H1 (cell line): Measurements from ENCODE around the gene FAT1. TPM values are rescaled to one million over a fixed set of nuclear protein-coding genes. Genes with fewer than 3 reads are reported as not detected.

Experiments
- CTCF ChIA-PET: fragments of 300-600 bp; sonication (Branson Sonifier 250); formaldehyde crosslinking; loops from one replicate; lab custom pipeline; 2021; ENCODE audit not compliant: partially characterized antibody; lab: Charles Lee
- POLR2A ChIA-PET: fragments of 300-600 bp; sonication (Branson Sonifier 250); formaldehyde crosslinking; loops from one replicate; lab custom pipeline; 2021; ENCODE audit warnings: inconsistent platforms; ENCODE audit not compliant: partially characterized antibody; lab: Charles Lee
- DNase-seq, 2 experiments: peaks; one replicate each; pipeline versions ENCODE4 v3.0.0 to v3.0.0-alpha.2; 2010 to 2022; ENCODE audit warnings: low spot score in 2 of 2, low read depth in 1 of 2, mixed read lengths in 1 of 2
- FAIRE-seq: peaks from 2 replicates; lab custom pipeline; 2011; peaks lifted over from hg19 to GRCh38; lab: Jason Lieb, UNC
- H2AFZ ChIP-seq: 2 replicates; pipeline ENCODE4 v1.8.1; 2012; ENCODE audit warnings: low read length, inconsistent platforms
- H2AK5ac ChIP-seq: 2 replicates; pipeline ENCODE4 v1.6.1; 2013; ENCODE audit warnings: low read depth, low read length
- H2BK120ac ChIP-seq: replicated peaks from 2 replicates; pipeline ENCODE3; 2013; ENCODE audit warnings: low read depth, low read length, inconsistent platforms
- H2BK12ac ChIP-seq: 2 replicates; pipeline ENCODE4 v1.6.1; 2013; ENCODE audit warnings: low read depth, low read length
- H2BK15ac ChIP-seq: 2 replicates; pipeline ENCODE4 v1.6.1; 2013; ENCODE audit warnings: low read length
- H2BK20ac ChIP-seq: 2 replicates; pipeline ENCODE4 v1.6.1; 2013; ENCODE audit warnings: low read length
- H2BK5ac ChIP-seq: 2 replicates; pipeline ENCODE4 v1.6.1; 2013; ENCODE audit warnings: low read depth, low read length
- H3K14ac ChIP-seq: 2 replicates; pipeline ENCODE4 v1.6.1; 2013; ENCODE audit warnings: inconsistent platforms; ENCODE audit not compliant: insufficient read length
- H3K18ac ChIP-seq: 2 replicates; pipeline ENCODE4 v1.6.1; 2013; ENCODE audit warnings: low read length; ENCODE audit errors: extremely low read depth
- H3K23ac ChIP-seq: 2 replicates; pipeline ENCODE4 v1.6.1; 2013; ENCODE audit warnings: inconsistent platforms; ENCODE audit not compliant: insufficient read length
- H3K23me2 ChIP-seq: 2 replicates; pipeline ENCODE4 v1.6.1; 2013; ENCODE audit warnings: low read depth, low read length
- H3K27ac ChIP-seq: 2 replicates; pipeline ENCODE4 v1.6.1; 2011; ENCODE audit warnings: low read depth, low read length, inconsistent platforms
- H3K27me3 ChIP-seq, 4 experiments: replicated peaks in 1 of 4; 1 replicate in 1 of 4; 2 replicates in 3 of 4; pipeline versions ENCODE4 v1.6.1 to v1.8.1; 2011 to 2013; ENCODE audit warnings: low read length in 3 of 4, mild to moderate bottlenecking in 3 of 4, inconsistent platforms in 2 of 4, mixed read lengths in 2 of 4, moderate library complexity in 1 of 4; ENCODE audit not compliant: control insufficient read depth in 3 of 4, insufficient read depth in 3 of 4; ENCODE audit errors: extremely low read depth in 1 of 4
- H3K36me3 ChIP-seq, 4 experiments: 2 replicates each; pipeline versions ENCODE4 v1.6.1 to v1.8.1; 2011 to 2013; ENCODE audit warnings: mild to moderate bottlenecking in 4 of 4, low read length in 3 of 4, moderate library complexity in 2 of 4, control low read depth in 1 of 4, inconsistent platforms in 1 of 4; ENCODE audit not compliant: insufficient read depth in 4 of 4, control insufficient read depth in 2 of 4
- H3K4ac ChIP-seq: replicated peaks from 2 replicates; pipeline ENCODE3; 2013; ENCODE audit warnings: low read length, low read depth, mixed read lengths, inconsistent platforms; ENCODE audit not compliant: insufficient read length
- H3K4me1 ChIP-seq, 4 experiments: replicated peaks in 1 of 4; 1 replicate in 1 of 4; 2 replicates in 3 of 4; pipeline versions ENCODE4 v1.6.1 to v1.8.1; 2011 to 2013; ENCODE audit warnings: low read length in 3 of 4, inconsistent platforms in 2 of 4, mixed read lengths in 1 of 4; ENCODE audit not compliant: insufficient read depth in 4 of 4, control insufficient read depth in 3 of 4
- H3K4me2 ChIP-seq, 2 experiments: 2 replicates each; pipeline versions ENCODE4 v1.6.1 to v1.8.1; 2011 to 2013; ENCODE audit warnings: low read depth in 2 of 2, low read length in 2 of 2, control low read depth in 1 of 2, inconsistent platforms in 1 of 2, mild to moderate bottlenecking in 1 of 2; ENCODE audit not compliant: insufficient read depth in 1 of 2
- H3K4me3 ChIP-seq, 4 experiments: fragments of 200-600, 300-600 bp in 1 of 4; sonication (generic), shearing (Covaris generic), sonication (Bioruptor Twin) in 1 of 4; 2 replicates each; pipeline versions ENCODE4 v1.5.1 to v1.8.1; 2011 to 2016; ENCODE audit warnings: low read length in 4 of 4, low read depth in 3 of 4, control low read depth in 2 of 4, inconsistent platforms in 2 of 4, mild to moderate bottlenecking in 2 of 4, mixed read lengths in 1 of 4, moderate library complexity in 1 of 4; ENCODE audit not compliant: insufficient read depth in 2 of 4; ENCODE audit errors: extremely low read depth in 1 of 4
- H3K56ac ChIP-seq: replicated peaks from 2 replicates; pipeline ENCODE3; 2013; ENCODE audit warnings: low read depth, mild to moderate bottlenecking, mixed read lengths, low read length, inconsistent platforms; ENCODE audit not compliant: insufficient read length
- H3K79me1 ChIP-seq: 2 replicates; pipeline ENCODE4 v1.6.1; 2013; ENCODE audit warnings: low read depth, low read length, control low read depth
- H3K79me2 ChIP-seq, 2 experiments: 2 replicates each; pipeline versions ENCODE4 v1.6.1 to v1.8.1; 2012 to 2013; ENCODE audit warnings: low read length in 2 of 2, mild to moderate bottlenecking in 2 of 2, inconsistent platforms in 1 of 2; ENCODE audit not compliant: insufficient read depth in 2 of 2, control insufficient read depth in 1 of 2
- H3K9ac ChIP-seq, 4 experiments: replicated peaks in 1 of 4; 1 replicate in 1 of 4; 2 replicates in 3 of 4; pipeline versions ENCODE4 v1.6.1 to v1.8.1; 2011 to 2013; ENCODE audit warnings: low read depth in 3 of 4, low read length in 3 of 4, control low read depth in 2 of 4, mild to moderate bottlenecking in 2 of 4, moderate library complexity in 2 of 4, inconsistent platforms in 1 of 4; ENCODE audit errors: extremely low read depth in 1 of 4
- H3K9me3 ChIP-seq, 2 experiments: 2 replicates each; pipeline versions ENCODE4 v1.6.1 to v1.8.1; 2012 to 2013; ENCODE audit warnings: mild to moderate bottlenecking in 2 of 2, moderate library complexity in 2 of 2, control low read depth in 1 of 2, inconsistent platforms in 1 of 2, low read depth in 1 of 2, low read length in 1 of 2, mixed read lengths in 1 of 2; ENCODE audit not compliant: insufficient read depth in 2 of 2
- H4K20me1 ChIP-seq, 2 experiments: replicated peaks in 1 of 2; 2 replicates each; pipeline versions ENCODE3 to v1.8.1; 2011 to 2013; ENCODE audit warnings: inconsistent platforms in 2 of 2, low read length in 2 of 2, mild to moderate bottlenecking in 1 of 2; ENCODE audit not compliant: insufficient read depth in 2 of 2, control insufficient read depth in 1 of 2
- H4K5ac ChIP-seq: 2 replicates; pipeline ENCODE4 v1.6.1; 2013; ENCODE audit warnings: low read length, low read depth, mixed read lengths, inconsistent platforms; ENCODE audit not compliant: insufficient read length
- H4K8ac ChIP-seq: 2 replicates; pipeline ENCODE4 v1.8.0; 2013; ENCODE audit warnings: mild to moderate bottlenecking, moderate library complexity, low read length, inconsistent platforms; ENCODE audit not compliant: insufficient read depth; ENCODE audit errors: extremely low read depth
- H4K91ac ChIP-seq: replicated peaks from 2 replicates; pipeline ENCODE3; 2013; ENCODE audit warnings: low read length, mixed read lengths, inconsistent platforms; ENCODE audit not compliant: insufficient read length
- CTBP2 ChIP-seq: IDR thresholded peaks from 2 replicates; pipeline ENCODE4 v1.7.0; 2011; ENCODE audit warnings: borderline replicate concordance, mild to moderate bottlenecking, moderate library complexity, mixed read lengths, low read length; ENCODE audit not compliant: insufficient read depth, insufficient read length
- EP300 ChIP-seq, 2 experiments: IDR thresholded peaks; 1 replicate in 1 of 2; 2 replicates in 1 of 2; pipeline ENCODE4 v1.6.1; 2011 to 2012; ENCODE audit warnings: low read depth in 2 of 2, low read length in 2 of 2, mild to moderate bottlenecking in 2 of 2, borderline replicate concordance in 1 of 2, inconsistent platforms in 1 of 2, moderate library complexity in 1 of 2
- JUND ChIP-seq: IDR thresholded peaks from 2 replicates; pipeline ENCODE4 v1.6.1; 2011; ENCODE audit warnings: mild to moderate bottlenecking, improper control_type of control experiment, low read length
- KDM5A ChIP-seq: fragments of 200-600 bp; IDR thresholded peaks from 2 replicates; pipeline ENCODE4 v1.7.1; 2012; ENCODE audit warnings: mild to moderate bottlenecking, low read length, inconsistent platforms, mixed read lengths
- NANOG ChIP-seq: IDR thresholded peaks from 2 replicates; pipeline ENCODE4 v1.6.1; 2011; ENCODE audit warnings: low read length, low read depth, mild to moderate bottlenecking, inconsistent platforms; ENCODE audit not compliant: insufficient read depth, poor library complexity, severe bottlenecking
- RNF2 ChIP-seq: fragments of 200-900, 300-1000 bp; sonication (generic); IDR thresholded peaks from 2 replicates; pipeline ENCODE4 v1.7.1; 2016; ENCODE audit warnings: borderline replicate concordance, low read depth, mild to moderate bottlenecking, antibody characterized with exemption, low read length; ENCODE audit not compliant: poor library complexity, severe bottlenecking; ENCODE audit errors: missing control alignments
- RXRA ChIP-seq: IDR thresholded peaks from 2 replicates; pipeline ENCODE4 v1.6.1; 2011; ENCODE audit warnings: low read depth, mild to moderate bottlenecking, low read length, moderate library complexity; ENCODE audit not compliant: insufficient read depth
- SUZ12 ChIP-seq: fragments of 200-600 bp; sonication (generic); IDR thresholded peaks from 2 replicates; pipeline ENCODE4 v1.6.1; 2012; ENCODE audit warnings: mild to moderate bottlenecking, inconsistent platforms, low read length, moderate library complexity, mixed read lengths
- WGBS, 2 experiments: shearing (Covaris generic) in 1 of 2; methylation state at CpG; one replicate each; pipeline versions ENCODE4 v1.1.6 to v1.1.7; 2013 to 2015; ENCODE audit warnings: low lambda C conversion rate in 2 of 2, mixed read lengths in 2 of 2, inconsistent platforms in 1 of 2, low coverage in 1 of 2, missing lambda C conversion rate in 1 of 2; ENCODE audit not compliant: insufficient replicate concordance in 2 of 2, insufficient coverage in 1 of 2, insufficient read length in 1 of 2; ENCODE audit errors: extremely low coverage in 1 of 2, missing lambda C conversion rate in 1 of 2; 5-methylcytosine and 5-hydroxymethylcytosine counted together
- polyA plus RNA-seq, 7 experiments: library from polyadenylated mRNA; depleted of rRNA in 3 of 7; stranded (reverse) in 5 of 7; unstranded in 2 of 7; fragments of >200 nt in 5 of 7; fragments of 200-250 nt in 2 of 7; gene quantifications; 1 replicate in 5 of 7; 2 replicates in 1 of 7; 4 replicates in 1 of 7; pipeline versions ENCODE4 v1.2.1 to v1.2.3, GENCODE V29; 2011 to 2013; ENCODE audit warnings: missing spikeins in 2 of 7, mixed read lengths in 2 of 7
- total RNA-seq: library from RNA; stranded (reverse); fragmentation: NEBNext Ultra II Directional; extraction: Animal tissue kit (Norgen Biotek cat#: 25700); gene quantifications from 2 replicates; pipeline ENCODE4 v1.2.1, GENCODE V29; 2021
- TF ChIP-seq, protein P1 (sequence below), 3 experiments: IDR thresholded peaks; 1 replicate in 2 of 3; 2 replicates in 1 of 3; pipeline versions ENCODE4 v1.5.1 to v1.6.1; 2011; ENCODE audit warnings: low read length in 3 of 3, mild to moderate bottlenecking in 3 of 3, inconsistent platforms in 2 of 3, low read depth in 1 of 3, moderate library complexity in 1 of 3; ENCODE audit not compliant: insufficient read depth in 1 of 3; ENCODE audit errors: control extremely low read depth in 1 of 3

The FAT1 gene
- total and polyA plus RNA-seq, 2 of the 8 experiments (the other 6 are each of a cell fraction or from before 2014, with no cell fraction given), result 94.4 to 137 TPM

DNA sequence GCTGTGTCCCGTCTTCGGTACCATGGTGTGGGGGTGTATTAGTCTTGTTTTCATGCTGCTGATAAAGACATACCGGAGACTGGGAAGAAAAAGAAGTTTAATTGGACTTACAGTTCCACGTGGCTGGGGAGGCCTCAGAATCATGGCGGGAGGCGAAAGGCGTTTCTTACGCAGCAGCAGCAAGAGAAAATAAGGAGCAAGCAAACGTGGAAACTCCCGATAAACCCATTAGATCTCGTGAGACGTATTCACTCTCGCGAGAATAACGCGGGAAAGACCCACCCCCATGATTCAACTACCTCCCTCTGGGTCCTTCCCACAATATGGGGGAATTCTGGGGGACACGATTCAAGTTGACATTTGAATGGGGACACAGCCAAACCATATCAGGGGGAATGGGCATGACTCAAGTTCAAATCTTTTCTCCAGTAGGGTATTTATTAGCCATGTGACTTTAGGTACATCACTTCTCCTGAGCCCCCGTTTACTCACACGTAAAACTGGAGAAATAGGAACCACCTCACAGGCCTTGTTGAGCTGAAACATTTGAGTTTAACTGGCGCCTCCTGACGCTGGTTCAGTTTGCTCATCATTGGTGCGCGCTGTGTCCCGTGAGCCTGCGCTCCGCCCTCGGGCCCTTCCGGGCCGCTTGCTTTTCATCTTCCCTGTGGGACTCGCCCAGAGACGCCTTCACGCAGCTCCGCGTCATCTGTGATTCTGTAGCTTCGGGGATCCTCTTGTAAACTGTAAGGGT lies 35.5 kb upstream of the FAT1 start:
- no peak overlapping the region for H3K18ac ChIP-seq
- no peaks in the 10 kb centered on the region for H3K9me3 ChIP-seq
- H3K9ac ChIP-seq, result no peak overlapping the region
- H3K4me1 ChIP-seq, result no peaks in the 10 kb centered on the region
- H3K14ac ChIP-seq, result no peak overlapping the region
- no peak for FAIRE-seq
- H3K79me1 ChIP-seq, result no peaks in the 10 kb centered on the region
- no peak overlapping the region for H2AFZ ChIP-seq
- DNase-seq, result no peak
- no peak overlapping the region for H3K4me3 ChIP-seq
- no peak overlapping the region for H2BK15ac ChIP-seq
- no peak overlapping the region for H2BK20ac ChIP-seq
- no peaks in the 10 kb centered on the region for H3K79me2 ChIP-seq
- no peak overlapping the region for H3K27ac ChIP-seq
- no peak overlapping the region for H2AK5ac ChIP-seq
- H3K56ac ChIP-seq, result no peak overlapping the region
- CTCF ChIA-PET, result no interaction called here
- no peak overlapping the region for H2BK5ac ChIP-seq
- H4K5ac ChIP-seq, result no peak overlapping the region
- no peak overlapping the region for H3K4me2 ChIP-seq
- H4K20me1 ChIP-seq, result no peaks in the 10 kb centered on the region
- H3K36me3 ChIP-seq, result no peaks in the 10 kb centered on the region
- no peaks in the 10 kb centered on the region for H3K27me3 ChIP-seq
- H3K23ac ChIP-seq, result no peak overlapping the region
- no peak overlapping the region for H4K91ac ChIP-seq
- POLR2A ChIA-PET, result no interaction called here
- no peak overlapping the region for H2BK120ac ChIP-seq
- H3K4ac ChIP-seq, result no peak overlapping the region
- WGBS, 2 experiments, result 96% methylated on average over 35 of the region's 35 CpGs; no CpG with 5 or more reads in 1 of the 2 experiments
- H2BK12ac ChIP-seq, result no peak overlapping the region
- H3K23me2 ChIP-seq, result no peaks in the 10 kb centered on the region
- H4K8ac ChIP-seq, result no peak overlapping the region; the same call in 1 of the 2 replicates
- TF ChIP-seq KDM5A (no peak), EP300 (IDR thresholded peaks at IDR 0.05; ENCODE audit: borderline replicate concordance in 1 of 2, low read depth in 2 of 2, low read length in 2 of 2) (no peak), RNF2 (no peak), NANOG (no peak), JUND (no peak), SUZ12 (no peak), RXRA (no peak), CTBP2 (no peak)
- TF ChIP-seq, protein P1, sequence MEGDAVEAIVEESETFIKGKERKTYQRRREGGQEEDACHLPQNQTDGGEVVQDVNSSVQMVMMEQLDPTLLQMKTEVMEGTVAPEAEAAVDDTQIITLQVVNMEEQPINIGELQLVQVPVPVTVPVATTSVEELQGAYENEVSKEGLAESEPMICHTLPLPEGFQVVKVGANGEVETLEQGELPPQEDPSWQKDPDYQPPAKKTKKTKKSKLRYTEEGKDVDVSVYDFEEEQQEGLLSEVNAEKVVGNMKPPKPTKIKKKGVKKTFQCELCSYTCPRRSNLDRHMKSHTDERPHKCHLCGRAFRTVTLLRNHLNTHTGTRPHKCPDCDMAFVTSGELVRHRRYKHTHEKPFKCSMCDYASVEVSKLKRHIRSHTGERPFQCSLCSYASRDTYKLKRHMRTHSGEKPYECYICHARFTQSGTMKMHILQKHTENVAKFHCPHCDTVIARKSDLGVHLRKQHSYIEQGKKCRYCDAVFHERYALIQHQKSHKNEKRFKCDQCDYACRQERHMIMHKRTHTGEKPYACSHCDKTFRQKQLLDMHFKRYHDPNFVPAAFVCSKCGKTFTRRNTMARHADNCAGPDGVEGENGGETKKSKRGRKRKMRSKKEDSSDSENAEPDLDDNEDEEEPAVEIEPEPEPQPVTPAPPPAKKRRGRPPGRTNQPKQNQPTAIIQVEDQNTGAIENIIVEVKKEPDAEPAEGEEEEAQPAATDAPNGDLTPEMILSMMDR (IDR thresholded peaks at IDR 0.05; ENCODE audit: control extremely low read depth in 1 of 3, insufficient read depth in 1 of 3, low read depth in 1 of 3, low read length in 3 of 3), result no peak
